LNCaP clone FGC (cell line): ENCODE results near the gene SP2.

Source experiments
- DNase-seq: peaks from one replicate; pipeline ENCODE4 v3.0.0-alpha.2; 2011; ENCODE audit warnings: low read depth
- H3K4me3 ChIP-seq: 2 replicates; pipeline ENCODE4 v1.5.1; 2011; ENCODE audit warnings: mild to moderate bottlenecking, low read depth, low read length, control low read depth
- TF ChIP-seq, protein P1 (sequence below): IDR thresholded peaks from 2 replicates; pipeline ENCODE4 v1.5.1; 2012; ENCODE audit warnings: mild to moderate bottlenecking; ENCODE audit not compliant: control insufficient read depth, insufficient read depth; ENCODE audit errors: extremely low read depth

SP2 gene

DNA sequence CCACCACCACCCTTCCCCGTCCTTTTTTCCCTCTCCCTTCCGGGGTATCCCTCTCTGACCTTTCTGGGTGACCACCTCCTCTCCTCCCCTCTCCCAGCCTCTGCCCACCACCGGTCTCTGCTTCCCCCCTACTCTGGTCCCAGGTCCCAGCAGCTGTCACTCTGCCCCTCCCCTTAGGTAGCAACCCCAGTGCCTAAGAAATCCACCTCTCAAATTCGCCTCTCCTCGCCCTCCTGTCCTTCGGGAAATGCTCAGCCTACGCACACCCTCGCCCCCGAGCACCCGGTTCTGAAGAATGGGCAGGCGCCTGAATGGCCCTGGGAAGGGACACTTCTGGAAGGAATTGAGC is 44.3 kb upstream of the SP2 start:
- DNase-seq, result no peak
- TF ChIP-seq, protein P1, sequence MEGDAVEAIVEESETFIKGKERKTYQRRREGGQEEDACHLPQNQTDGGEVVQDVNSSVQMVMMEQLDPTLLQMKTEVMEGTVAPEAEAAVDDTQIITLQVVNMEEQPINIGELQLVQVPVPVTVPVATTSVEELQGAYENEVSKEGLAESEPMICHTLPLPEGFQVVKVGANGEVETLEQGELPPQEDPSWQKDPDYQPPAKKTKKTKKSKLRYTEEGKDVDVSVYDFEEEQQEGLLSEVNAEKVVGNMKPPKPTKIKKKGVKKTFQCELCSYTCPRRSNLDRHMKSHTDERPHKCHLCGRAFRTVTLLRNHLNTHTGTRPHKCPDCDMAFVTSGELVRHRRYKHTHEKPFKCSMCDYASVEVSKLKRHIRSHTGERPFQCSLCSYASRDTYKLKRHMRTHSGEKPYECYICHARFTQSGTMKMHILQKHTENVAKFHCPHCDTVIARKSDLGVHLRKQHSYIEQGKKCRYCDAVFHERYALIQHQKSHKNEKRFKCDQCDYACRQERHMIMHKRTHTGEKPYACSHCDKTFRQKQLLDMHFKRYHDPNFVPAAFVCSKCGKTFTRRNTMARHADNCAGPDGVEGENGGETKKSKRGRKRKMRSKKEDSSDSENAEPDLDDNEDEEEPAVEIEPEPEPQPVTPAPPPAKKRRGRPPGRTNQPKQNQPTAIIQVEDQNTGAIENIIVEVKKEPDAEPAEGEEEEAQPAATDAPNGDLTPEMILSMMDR, result no peak
- H3K4me3 ChIP-seq, result no peak overlapping the region

DNA sequence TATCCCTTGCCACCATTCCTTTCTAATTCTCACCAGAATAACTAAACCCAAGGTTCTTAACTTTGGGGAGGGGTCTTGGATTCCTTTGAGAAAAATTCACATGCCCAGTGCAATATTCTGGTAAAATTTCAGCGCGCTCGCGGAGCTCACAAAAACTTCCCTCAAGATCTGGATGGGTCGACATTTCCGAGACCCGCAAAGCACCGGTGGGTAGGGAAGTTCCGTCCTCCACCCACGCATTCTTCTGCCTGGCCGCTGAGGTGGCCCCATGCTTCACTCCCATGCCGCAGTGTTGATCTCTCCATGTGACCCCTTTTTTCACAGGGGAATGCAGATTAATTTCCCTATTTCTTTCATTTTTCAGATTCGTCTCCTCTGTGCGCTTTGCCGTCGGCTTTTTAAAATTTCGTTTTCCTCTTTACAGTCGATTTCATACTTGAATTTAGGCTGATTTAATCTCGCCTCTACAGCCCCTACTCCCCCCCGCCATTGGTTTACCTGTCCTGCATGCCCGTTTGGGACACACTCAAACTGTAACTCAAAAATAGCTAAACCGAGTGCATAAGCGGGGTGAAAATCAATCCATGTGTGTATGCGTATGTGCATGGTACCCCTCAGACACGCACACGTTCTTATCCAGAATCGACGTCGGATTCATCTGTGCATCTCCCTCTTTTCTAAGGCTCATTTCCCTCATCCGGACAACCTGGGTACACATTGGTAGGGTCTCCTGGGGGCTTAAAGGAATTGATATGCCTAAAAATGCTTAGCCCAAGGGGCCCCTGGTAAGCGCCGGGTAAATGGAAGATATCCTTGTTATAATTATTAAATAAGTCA is 43.7 kb upstream of the SP2 start:
- no peak overlapping the region for H3K4me3 ChIP-seq
- no peak for DNase-seq
- TF ChIP-seq, protein P1, result no peak

DNA sequence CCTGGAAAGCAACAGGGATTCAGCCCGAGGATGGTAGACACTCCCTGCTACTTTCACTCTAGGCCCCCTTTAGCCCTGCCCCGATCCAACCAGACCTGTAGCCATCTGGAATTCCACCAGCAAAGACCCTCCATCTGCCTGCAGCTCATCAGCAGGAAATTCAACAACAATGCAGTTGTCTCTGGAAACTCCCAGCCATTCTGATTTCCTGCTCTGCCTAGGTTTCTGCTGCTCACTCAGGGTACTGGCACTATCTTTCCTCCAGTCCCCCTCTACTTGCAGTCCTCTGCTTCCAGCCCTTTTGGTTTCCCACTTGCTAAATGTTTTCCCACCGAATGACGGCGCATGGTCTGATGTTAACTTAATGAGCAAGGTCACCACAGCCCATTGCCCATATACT is 42.4 kb upstream of the SP2 start:
- DNase-seq, result no peak
- TF ChIP-seq, protein P1, result no peak
- no peak overlapping the region for H3K4me3 ChIP-seq

DNA sequence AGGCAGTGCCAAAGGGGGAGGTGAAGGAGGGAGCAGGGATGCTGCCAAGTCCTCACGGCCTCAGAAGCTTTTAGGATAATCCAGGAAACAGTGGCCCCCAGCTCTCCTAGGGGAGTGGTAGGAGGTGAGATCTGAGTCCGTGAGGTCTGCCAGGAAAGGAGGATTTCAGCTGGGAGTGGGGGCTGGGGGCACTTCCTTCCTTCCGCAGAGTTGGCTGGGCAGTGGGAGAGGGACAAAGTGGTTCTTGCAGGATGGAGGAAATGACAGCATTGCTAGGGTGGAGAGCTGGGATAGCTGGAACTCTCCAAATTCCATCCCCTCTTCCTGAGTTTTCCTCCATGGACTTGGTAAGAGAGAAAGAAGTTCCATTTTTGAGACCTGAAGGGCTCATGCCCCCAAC is 40.3 kb upstream of the SP2 start:
- no peak overlapping the region for H3K4me3 ChIP-seq
- TF ChIP-seq, protein P1, result no peak
- no peak for DNase-seq

DNA sequence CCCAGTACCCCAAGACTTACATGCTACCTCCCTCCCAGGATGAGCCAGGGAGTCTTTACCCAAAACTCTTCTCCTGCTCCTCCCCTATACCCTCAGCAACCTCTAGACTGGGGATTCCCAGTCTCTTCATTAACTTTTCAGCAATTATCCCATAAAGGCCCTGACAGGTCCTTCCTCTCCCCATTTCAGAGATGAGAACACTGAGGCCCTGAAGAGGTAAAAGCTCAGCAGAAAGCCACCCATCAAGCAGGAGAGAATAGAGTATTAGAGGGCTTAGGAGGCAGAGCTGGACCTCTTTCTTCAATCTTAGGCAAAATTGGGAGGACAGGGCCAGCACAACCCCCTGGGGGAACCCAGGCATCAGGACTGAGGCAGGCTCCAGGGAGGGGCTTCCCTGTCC is 39.2 kb upstream of the SP2 start:
- TF ChIP-seq, protein P1, result no peak
- no peak overlapping the region for H3K4me3 ChIP-seq
- no peak for DNase-seq

DNA sequence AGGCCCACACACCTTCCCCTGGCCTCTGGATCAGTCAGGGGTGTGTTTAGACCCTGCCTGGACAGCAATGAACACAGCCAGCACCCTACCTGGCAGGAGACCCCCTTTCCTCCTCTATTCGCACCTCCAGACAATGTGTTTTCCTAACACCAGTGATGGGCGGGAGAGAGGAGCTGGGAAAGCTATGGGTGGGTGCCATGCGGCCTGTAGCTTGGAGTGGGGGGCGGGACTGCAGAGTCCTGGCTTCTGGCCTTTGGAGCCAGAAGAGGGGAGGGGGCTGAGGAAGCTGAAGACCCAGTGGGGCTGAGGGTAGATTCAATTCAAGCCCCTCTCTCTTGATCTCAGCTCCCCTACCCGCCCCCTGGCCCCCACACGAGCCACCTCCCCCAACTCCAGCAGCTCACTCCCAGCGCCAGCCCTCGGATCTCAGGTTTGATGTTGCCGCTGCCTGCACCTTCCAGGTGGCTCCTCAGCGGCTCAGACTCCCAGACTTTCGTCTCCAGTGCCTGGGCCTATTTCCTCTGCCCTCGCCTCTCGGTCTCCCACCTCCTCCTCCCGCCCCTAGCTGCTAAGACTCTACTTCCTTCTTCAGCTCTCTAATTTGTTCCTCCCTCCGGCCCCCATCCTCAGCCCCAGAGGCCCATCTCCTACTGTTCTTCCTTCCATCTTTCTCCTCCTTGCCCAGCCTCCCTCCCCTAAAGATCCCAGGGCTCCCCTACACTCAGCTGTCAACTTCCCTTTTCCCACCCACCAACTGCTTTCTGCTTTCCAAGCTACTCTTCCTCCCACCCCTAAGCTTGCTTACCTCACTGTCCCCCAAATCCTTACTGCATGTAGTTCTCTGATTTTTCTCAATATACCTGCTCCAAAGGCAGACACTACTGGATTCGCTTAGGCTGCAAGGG is 38.2 kb upstream of the SP2 start:
- no peak overlapping the region for H3K4me3 ChIP-seq
- no peak for DNase-seq
- TF ChIP-seq, protein P1, result no peak

DNA sequence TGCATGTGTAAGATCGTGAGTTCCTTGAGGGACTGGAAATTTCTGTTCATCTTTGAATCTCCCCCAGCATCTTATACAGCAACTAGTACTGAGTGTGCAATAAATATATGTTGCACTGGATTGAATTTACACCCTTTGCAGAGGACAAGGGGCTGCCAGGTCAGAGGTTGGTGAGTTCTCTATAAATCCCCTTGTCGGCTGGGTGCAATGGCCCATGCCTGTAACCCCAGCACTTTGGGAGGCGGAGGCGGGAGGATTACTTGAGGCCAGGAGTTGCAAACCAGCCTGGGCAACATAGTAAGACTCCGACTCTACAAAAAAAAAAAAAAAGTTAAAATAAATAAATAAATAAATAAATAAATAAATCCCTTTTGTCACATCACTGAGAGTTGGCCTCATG is 35.6 kb upstream of the SP2 start:
- TF ChIP-seq, protein P1, result no peak
- no peak overlapping the region for H3K4me3 ChIP-seq
- no peak for DNase-seq
